ENCODE results near the gene RNF225. TPM values are rescaled to one million over a fixed set of nuclear protein-coding genes. Genes with fewer than 3 reads are reported as not detected.

RNF225 gene
- total and polyA plus RNA-seq, 9 of the 15 experiments (the other 6 are each of a cell fraction or from before 2014, with no cell fraction given), result 0.33 TPM; not detected in 8

DNA sequence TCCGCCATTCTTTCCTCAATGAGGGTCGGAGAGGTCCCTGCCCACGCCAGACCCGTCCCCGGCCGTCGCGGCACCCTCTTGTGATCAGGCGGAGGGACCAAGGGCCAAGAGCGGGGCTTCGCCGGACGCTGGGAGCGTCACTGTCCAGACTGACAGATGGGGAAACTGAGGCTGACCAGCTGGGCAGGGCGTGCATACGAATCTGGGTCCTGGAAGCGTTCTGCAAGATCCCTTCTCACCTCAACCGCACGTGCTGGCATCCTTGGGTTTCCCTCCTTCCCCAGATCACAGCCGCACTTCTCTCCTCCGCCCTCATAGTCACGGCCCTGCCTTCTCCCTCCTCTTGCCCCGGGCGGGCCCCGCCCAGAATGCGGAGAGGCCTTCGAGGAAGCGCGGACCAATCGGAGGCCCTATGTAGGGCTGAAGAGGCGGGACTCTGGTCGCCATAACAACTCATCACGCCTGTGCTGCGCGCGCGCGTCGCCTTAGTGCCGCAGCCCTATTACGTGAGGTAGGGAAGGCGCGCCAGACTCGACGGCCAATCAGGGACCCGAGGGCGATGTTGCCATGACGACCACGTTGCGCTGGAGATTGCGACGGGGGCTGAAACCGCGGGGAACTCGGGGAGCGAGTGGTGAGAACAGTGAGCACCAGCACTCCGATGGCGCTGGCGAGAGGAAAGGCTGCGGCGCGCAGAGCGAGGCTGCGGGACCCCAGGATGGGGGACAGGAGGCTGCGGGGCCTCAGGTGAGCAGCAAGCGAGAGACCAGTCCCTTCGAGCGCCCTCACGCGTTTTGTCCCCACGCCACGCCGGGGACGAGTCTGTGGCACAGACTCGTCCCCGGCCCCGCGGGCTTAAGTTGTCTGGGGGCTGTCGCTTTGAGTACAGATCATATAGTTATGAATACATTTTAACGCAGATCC is 5.7 kb downstream of the RNF225 start (continued):
- TF ChIP-seq, protein P1, sequence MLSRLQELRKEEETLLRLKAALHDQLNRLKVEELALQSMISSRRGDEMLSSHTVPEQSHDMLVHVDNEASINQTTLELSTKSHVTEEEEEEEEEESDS (CRISPR knock-in tag; IDR thresholded peaks at IDR 0.05), result no peak
- TF ChIP-seq ADNP (tag; IDR thresholded peaks at IDR 0.05) (no peak), EGR1 (conservative IDR thresholded peaks at IDR 0.05) (0 out of 2 replicates have a peak, but pooled peaks have one; percentile 18), YBX1 (IDR thresholded peaks at IDR 0.05) (no peak), TRIM24 (IDR thresholded peaks at IDR 0.05) (no peak), MAFK (IDR thresholded peaks at IDR 0.05; ENCODE audit: low read length) (no peak), ZKSCAN8 (CRISPR knock-in tag; IDR thresholded peaks at IDR 0.05) (no peak), KDM2B (CRISPR knock-in tag; IDR thresholded peaks at IDR 0.05) (no peak), ZNF140 (CRISPR knock-in tag; IDR thresholded peaks at IDR 0.05) (no peak), HDAC1 (IDR thresholded peaks at IDR 0.05) (peak in 1 of 2 experiments; percentile 77; a peak in 2 of 4 replicates), PCBP1 (IDR thresholded peaks at IDR 0.05; ENCODE audit: low read depth, low read length, poor library complexity, severe bottlenecking) (peak; percentile 40), POLR2G (IDR thresholded peaks at IDR 0.05; ENCODE audit: low read depth, low read length) (peak; percentile 98), ETV1 (tag; conservative IDR thresholded peaks at IDR 0.05; ENCODE audit: low read depth) (no peak), CC2D1A (IDR thresholded peaks at IDR 0.05) (no peak), NFE2 (IDR thresholded peaks at IDR 0.05; ENCODE audit: low read depth) (no peak), DMBX1 (CRISPR knock-in tag; IDR thresholded peaks at IDR 0.05; ENCODE audit: borderline replicate concordance) (no peak)
- TF ChIP-seq, protein P2, sequence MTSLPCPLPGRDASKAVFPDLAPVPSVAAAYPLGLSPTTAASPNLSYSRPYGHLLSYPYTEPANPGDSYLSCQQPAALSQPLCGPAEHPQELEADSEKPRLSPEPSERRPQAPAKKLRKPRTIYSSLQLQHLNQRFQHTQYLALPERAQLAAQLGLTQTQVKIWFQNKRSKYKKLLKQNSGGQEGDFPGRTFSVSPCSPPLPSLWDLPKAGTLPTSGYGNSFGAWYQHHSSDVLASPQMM (CRISPR knock-in tag; IDR thresholded peaks at IDR 0.05), result no peak
- TF ChIP-seq, protein P3, sequence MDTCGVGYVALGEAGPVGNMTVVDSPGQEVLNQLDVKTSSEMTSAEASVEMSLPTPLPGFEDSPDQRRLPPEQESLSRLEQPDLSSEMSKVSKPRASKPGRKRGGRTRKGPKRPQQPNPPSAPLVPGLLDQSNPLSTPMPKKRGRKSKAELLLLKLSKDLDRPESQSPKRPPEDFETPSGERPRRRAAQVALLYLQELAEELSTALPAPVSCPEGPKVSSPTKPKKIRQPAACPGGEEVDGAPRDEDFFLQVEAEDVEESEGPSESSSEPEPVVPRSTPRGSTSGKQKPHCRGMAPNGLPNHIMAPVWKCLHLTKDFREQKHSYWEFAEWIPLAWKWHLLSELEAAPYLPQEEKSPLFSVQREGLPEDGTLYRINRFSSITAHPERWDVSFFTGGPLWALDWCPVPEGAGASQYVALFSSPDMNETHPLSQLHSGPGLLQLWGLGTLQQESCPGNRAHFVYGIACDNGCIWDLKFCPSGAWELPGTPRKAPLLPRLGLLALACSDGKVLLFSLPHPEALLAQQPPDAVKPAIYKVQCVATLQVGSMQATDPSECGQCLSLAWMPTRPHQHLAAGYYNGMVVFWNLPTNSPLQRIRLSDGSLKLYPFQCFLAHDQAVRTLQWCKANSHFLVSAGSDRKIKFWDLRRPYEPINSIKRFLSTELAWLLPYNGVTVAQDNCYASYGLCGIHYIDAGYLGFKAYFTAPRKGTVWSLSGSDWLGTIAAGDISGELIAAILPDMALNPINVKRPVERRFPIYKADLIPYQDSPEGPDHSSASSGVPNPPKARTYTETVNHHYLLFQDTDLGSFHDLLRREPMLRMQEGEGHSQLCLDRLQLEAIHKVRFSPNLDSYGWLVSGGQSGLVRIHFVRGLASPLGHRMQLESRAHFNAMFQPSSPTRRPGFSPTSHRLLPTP (IDR thresholded peaks at IDR 0.05; ENCODE audit: borderline replicate concordance, extremely low read depth, insufficient read length), result no peak
- TF ChIP-seq, protein P4, sequence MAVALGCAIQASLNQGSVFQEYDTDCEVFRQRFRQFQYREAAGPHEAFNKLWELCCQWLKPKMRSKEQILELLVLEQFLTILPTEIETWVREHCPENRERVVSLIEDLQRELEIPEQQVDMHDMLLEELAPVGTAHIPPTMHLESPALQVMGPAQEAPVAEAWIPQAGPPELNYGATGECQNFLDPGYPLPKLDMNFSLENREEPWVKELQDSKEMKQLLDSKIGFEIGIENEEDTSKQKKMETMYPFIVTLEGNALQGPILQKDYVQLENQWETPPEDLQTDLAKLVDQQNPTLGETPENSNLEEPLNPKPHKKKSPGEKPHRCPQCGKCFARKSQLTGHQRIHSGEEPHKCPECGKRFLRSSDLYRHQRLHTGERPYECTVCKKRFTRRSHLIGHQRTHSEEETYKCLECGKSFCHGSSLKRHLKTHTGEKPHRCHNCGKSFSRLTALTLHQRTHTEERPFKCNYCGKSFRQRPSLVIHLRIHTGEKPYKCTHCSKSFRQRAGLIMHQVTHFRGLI (CRISPR knock-in tag; IDR thresholded peaks at IDR 0.05), result no peak
- TF ChIP-seq, protein P5, sequence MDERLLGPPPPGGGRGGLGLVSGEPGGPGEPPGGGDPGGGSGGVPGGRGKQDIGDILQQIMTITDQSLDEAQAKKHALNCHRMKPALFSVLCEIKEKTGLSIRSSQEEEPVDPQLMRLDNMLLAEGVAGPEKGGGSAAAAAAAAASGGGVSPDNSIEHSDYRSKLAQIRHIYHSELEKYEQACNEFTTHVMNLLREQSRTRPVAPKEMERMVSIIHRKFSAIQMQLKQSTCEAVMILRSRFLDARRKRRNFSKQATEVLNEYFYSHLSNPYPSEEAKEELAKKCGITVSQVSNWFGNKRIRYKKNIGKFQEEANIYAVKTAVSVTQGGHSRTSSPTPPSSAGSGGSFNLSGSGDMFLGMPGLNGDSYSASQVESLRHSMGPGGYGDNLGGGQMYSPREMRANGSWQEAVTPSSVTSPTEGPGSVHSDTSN (CRISPR knock-in tag; IDR thresholded peaks at IDR 0.05; ENCODE audit: low read depth), result no peak
- TF ChIP-seq, protein P5 (tag; conservative IDR thresholded peaks at IDR 0.05; ENCODE audit: low read depth), result no peak
